Tongue (tissue), 2 donors: Measurements from ENCODE around the gene ELOVL7. TPM values are rescaled to one million over a fixed set of nuclear protein-coding genes. Genes with fewer than 3 reads are reported as not detected.
"Not testable (repeated sequence)": the region's sequence is repeated elsewhere in the genome, so short reads cannot be mapped to it uniquely, and the experiment has no call there.

Experiments
- DNase-seq: peaks from one replicate; pipeline ENCODE4 v3.0.0-alpha.2; 2015
- total RNA-seq: library from RNA; depleted of rRNA; stranded (reverse); fragments of >200 nt; gene quantifications from one replicate; pipeline ENCODE4 v1.2.3, GENCODE V29; 2014

The ELOVL7 gene
- total RNA-seq, 1 donor from 2014 or later = 4.7 TPM

GRCh38 chr5:60829490-60830266 is 14.4 kb downstream of the ELOVL7 start:
- no peak for DNase-seq

GRCh38 chr5:60827201-60827600 is 16.9 kb downstream of the ELOVL7 start:
- no peak for DNase-seq

GRCh38 chr5:60826653-60827052 is 17.4 kb downstream of the ELOVL7 start:
- DNase-seq = no peak

- DNase-seq = no peak
Measured at GRCh38 chr5:60823574-60823973, 20.5 kb downstream of the ELOVL7 start.

GRCh38 chr5:60822285-60822556 is 21.8 kb downstream of the ELOVL7 start:
- no peak for DNase-seq

- DNase-seq = no peak
Measured at GRCh38 chr5:60821488-60822284, 22.4 kb downstream of the ELOVL7 start.

GRCh38 chr5:60820593-60821487 is 23.2 kb downstream of the ELOVL7 start:
- no peak for DNase-seq

- not testable (repeated sequence) for DNase-seq
Measured at GRCh38 chr5:60816138-60816537, 27.9 kb downstream of the ELOVL7 start.

- no peak for DNase-seq
Measured at GRCh38 chr5:60814498-60814897, 29.6 kb downstream of the ELOVL7 start.

GRCh38 chr5:60812426-60812825 is 31.6 kb downstream of the ELOVL7 start:
- no peak for DNase-seq

GRCh38 chr5:60811105-60811504 is 33.0 kb downstream of the ELOVL7 start:
- no peak for DNase-seq

- no peak for DNase-seq
Measured at GRCh38 chr5:60810438-60811085, 33.5 kb downstream of the ELOVL7 start.

GRCh38 chr5:60809891-60810425 is 34.1 kb downstream of the ELOVL7 start:
- no peak for DNase-seq

- no peak for DNase-seq
Measured at GRCh38 chr5:60806591-60807243, 37.4 kb downstream of the ELOVL7 start.

- DNase-seq = no peak
Measured at GRCh38 chr5:60805463-60805862, 38.6 kb downstream of the ELOVL7 start.

- DNase-seq = no peak
Measured at GRCh38 chr5:60803712-60804111, 40.4 kb downstream of the ELOVL7 start.

GRCh38 chr5:60802986-60803385 is 41.1 kb downstream of the ELOVL7 start:
- DNase-seq = no peak

- DNase-seq = no peak
Measured at GRCh38 chr5:60802226-60802625, 41.8 kb downstream of the ELOVL7 start.

- DNase-seq = no peak
Measured at GRCh38 chr5:60797482-60798153, 46.5 kb downstream of the ELOVL7 start.

GRCh38 chr5:60795424-60795950 is 48.6 kb downstream of the ELOVL7 start:
- DNase-seq = not testable (repeated sequence)

GRCh38 chr5:60794691-60795090 is 49.4 kb downstream of the ELOVL7 start:
- no peak for DNase-seq
